Transverse colon (tissue), 3 donors: Measurements from ENCODE around the gene MBD3L3.
"Not testable (repeated sequence)": the region's sequence is repeated elsewhere in the genome, so short reads cannot be mapped to it uniquely, and the experiment has no call there.

ENCODE experiments used
- EP300 ChIP-seq: sonication (generic); formaldehyde crosslinking; IDR thresholded peaks from one replicate; pipeline ENCODE4 v1.6.1; 2017; ENCODE audit warnings: antibody characterized with exemption, low read depth
- POLR2A ChIP-seq: fragments of 450-650 bp; IDR thresholded peaks from one replicate; pipeline ENCODE4 v1.6.1; 2016; ENCODE audit warnings: antibody characterized with exemption, mild to moderate bottlenecking, moderate library complexity
- TF ChIP-seq, protein P1 (sequence below), 5 experiments: fragments of 200-600 bp in 3 of 5; fragments of 450-650 bp in 2 of 5; sonication (generic) in 3 of 5; IDR thresholded peaks; 1 replicate in 2 of 5; 2 replicates in 3 of 5; pipeline ENCODE4 v1.5.1; 2016 to 2017; ENCODE audit warnings: antibody characterized with exemption in 5 of 5, inconsistent platforms in 3 of 5, mild to moderate bottlenecking in 2 of 5, moderate library complexity in 1 of 5

DNA sequence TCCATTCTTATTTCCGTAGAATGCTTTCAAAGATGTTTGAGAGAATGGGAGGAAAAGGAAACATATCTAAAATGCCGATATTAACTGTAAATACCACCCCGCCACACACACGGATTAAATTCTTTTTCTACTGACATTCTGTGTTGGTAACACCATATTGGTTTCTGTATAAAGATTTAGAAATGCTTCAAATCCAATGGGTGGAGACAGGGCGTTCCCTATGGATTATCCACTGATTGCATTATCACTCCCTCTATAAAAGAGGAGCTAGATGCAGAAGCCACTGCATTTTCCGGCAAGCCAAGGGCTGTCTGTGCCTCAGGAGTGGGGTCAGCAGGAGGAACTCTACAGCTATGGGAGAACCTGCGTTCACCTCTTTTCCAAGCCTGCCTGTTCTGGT is 9.5 kb downstream of the MBD3L3 start, which contains the start of gene MBD3L2:
- TF ChIP-seq POLR2A, EP300: not testable (repeated sequence)
- TF ChIP-seq, protein P1, sequence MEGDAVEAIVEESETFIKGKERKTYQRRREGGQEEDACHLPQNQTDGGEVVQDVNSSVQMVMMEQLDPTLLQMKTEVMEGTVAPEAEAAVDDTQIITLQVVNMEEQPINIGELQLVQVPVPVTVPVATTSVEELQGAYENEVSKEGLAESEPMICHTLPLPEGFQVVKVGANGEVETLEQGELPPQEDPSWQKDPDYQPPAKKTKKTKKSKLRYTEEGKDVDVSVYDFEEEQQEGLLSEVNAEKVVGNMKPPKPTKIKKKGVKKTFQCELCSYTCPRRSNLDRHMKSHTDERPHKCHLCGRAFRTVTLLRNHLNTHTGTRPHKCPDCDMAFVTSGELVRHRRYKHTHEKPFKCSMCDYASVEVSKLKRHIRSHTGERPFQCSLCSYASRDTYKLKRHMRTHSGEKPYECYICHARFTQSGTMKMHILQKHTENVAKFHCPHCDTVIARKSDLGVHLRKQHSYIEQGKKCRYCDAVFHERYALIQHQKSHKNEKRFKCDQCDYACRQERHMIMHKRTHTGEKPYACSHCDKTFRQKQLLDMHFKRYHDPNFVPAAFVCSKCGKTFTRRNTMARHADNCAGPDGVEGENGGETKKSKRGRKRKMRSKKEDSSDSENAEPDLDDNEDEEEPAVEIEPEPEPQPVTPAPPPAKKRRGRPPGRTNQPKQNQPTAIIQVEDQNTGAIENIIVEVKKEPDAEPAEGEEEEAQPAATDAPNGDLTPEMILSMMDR (IDR thresholded peaks at IDR 0.05): not testable (repeated sequence)
